Stimulated activated CD4-positive, alpha-beta T cell treated with anti-CD3 and anti-CD28 coated beads, Interleukin-1b, Interleukin-23, amount 100 ng/mL, for 1 hour (primary cell): ENCODE results near the gene NADSYN1.

ENCODE experiments used
- DNase-seq, 2 donors: peaks; one replicate each; pipeline ENCODE4 v3.0.0-alpha.2; 2020; ENCODE audit warnings: low read depth in 2 of 2

The NADSYN1 gene

DNA sequence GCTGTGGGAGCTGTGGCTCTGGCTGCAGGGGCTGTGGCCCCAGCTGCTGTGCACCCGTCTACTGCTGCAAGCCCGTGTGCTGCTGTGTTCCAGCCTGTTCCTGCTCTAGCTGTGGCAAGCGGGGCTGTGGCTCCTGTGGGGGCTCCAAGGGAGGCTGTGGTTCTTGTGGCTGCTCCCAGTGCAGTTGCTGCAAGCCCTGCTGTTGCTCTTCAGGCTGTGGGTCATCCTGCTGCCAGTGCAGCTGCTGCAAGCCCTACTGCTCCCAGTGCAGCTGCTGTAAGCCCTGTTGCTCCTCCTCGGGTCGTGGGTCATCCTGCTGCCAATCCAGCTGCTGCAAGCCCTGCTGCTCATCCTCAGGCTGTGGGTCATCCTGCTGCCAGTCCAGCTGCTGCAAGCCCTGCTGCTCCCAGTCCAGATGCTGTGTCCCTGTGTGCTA is 95.7 kb downstream of the NADSYN1 start:
- DNase-seq, result no peak
